HG02970 (cell line): Measurements from ENCODE around the gene TBX3.
"Not testable (repeated sequence)": the region's sequence is repeated elsewhere in the genome, so short reads cannot be mapped to it uniquely, and the experiment has no call there.

Experiments used
- ATAC-seq: cut with Tn5 transposase; IDR thresholded peaks from one replicate; pipeline ENCODE4 v1.9.1; 2021; ENCODE audit warnings: mild to moderate bottlenecking, moderate library complexity, moderate number of reproducible peaks; ENCODE audit not compliant: unreplicated experiment, low FRiP score

TBX3 gene

DNA sequence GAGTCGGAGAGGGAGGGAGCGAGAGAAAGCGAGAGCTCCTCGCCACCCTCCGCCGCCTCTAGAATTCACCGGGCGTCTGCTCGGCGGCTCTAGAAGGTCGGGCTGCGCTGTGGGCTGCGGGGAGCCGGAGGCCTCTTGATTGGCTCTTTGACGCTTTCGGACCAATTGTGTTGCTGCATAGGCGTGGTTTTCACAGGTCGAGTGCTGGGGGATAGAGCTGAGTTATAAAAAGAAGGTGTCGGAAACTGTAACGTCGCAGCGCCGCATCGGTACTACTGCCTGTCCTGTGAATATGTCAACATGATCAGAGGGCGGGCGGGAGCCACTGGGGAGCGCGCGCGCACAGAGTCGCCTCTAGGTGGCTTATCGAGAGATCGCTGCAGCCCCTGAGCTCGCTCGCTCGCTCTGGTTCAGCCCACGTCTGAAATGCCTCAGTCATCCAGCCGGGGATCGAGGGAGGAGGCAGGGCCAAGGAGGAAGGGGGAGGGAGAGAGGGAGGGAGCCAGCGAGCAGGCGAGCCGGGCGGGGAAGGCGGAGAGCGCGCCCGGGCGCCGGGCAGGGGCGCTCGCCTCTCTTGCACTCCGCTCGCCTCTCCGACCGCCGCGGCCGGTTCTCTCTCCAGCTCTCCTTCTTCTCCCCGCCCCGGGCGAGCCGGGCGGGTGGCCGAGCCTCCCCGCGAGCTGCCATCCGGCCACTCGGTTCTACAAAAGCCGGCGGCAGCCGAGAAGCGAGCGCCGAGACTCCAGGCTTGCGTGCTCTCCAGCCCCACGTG, at the start of gene TBX3:
TSS of gene TBX3 (minus strand) at position 78 of the 772 bp plus-strand sequence. CDS start 975 bp downstream, outside the sequence.
- no peak for ATAC-seq

DNA sequence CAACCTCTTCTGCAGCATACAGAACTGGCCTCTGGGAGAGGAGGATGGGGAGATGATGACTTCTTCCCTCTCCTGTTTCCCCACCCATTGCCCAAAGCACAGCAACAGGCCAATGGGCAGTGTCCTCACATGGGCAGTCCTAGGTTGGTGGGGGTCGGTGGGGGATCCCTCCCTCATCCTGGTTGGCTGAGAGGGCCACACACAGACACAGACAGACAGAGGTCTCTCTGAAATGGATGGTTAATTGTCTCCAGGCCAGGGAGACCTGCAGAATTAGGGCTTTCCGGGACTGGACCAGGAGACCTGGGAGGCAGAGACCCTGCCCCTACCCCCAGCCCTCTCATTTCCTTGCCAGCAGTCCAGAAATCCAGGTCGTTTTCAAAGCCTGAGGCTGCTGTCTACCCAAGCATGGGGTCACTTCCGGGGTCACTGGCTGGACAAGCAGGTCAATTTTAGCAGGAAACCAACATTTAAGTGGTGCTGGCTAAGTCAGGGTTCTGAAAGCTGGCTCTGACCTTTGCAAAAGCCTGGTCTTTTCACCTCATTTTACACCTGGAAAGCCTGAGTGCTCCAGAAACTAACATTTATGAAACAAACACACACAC, 48.6 kb upstream of the TBX3 start:
- ATAC-seq = no peak

DNA sequence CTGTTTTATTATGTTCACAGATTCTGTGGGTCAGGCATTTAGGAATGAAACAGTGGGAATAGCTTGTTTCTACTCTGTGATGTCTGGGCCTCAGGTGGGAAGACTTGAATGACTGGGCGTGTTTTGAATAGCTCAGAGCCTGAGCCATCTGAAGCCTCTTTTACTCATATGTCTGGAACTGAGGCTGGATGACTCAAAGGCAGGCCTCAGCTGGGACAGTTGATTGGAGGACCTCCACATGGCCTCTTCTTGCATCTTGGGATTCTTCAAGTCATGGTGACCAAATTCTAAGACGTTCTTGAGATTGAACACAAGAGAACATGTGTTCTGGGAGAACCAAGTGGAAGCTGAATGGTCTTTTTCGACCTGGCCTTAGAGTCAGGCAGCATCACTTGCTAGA, 45.8 kb upstream of the TBX3 start:
- no peak for ATAC-seq

- ATAC-seq = no peak
These were observed 42.2 kb upstream of the TBX3 start for GRCh38 chr12:114726092-114726710.

DNA sequence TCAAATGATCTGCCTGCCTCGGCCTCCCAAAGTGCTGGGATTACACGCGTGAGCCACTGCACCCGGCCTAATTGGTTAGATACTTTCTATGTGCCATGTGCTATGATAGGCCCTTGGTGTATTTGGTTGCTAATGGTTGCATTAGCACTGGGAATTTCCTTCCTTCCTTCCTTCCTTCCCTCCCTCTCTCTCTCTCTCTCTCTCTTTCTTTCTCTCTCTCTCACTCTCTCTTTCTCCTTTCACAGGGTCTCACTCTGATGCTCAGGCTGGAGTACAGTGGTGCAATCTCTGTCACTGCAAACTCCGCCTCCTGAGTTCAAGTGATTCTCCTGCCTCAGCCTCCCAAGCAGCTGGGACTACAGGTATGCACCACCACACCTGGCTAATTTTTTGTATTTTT, 38.2 kb upstream of the TBX3 start:
- not testable (repeated sequence) for ATAC-seq

DNA sequence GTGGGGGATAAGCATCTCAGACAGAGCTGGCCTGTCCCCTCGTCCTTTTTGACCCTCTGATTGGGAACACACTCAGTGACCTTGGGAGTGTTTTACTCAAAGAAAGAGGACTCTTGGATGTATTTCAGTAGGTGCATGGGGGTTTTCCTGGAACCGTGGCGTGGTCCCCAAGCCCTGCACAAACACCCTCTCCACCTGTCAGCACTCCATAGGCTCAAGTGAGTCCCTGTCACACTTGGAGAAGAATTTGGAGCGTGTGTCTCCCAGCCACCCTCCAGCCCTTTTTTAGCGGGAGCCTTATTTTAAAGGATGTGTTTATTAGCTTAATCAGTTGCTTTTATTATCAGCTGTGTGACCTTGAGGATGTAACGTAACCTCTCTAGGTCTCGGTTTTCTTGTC, 37.3 kb upstream of the TBX3 start:
- ATAC-seq = no peak

DNA sequence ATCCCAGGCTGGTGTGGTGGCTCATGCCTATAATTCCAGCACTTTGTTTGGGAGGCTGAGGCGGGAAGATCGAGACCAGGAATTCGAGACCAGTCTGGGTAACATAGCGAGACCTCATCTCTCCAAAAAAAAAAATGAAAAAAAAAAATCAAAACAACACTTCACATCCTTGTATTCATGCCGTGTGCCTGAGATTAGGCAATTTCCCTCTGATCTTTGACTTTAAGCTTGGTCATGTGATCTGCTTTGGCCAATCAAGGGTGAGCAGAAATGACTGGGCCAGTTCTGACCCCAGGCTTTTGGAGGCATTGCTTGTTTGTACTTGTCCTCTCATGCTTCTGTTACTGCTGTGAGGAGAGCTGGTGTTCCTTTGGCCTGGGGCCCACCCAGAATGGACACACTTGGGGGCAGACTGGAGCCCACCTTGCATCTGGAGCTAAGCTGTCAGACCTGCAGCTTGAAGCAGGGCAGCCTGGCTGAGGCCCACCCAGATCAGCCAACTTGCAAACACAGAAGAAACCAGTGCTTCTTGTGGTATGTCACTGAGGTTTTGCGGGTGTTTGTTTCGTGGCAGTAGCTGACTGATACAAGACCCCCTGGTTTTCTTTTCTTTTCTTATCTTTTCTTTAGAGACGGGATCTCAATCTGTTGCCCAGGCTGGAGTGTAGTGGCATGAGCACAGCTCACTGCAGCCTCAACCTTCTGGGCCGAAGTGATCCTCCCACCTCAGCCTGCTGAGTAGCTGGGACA, 29.7 kb upstream of the TBX3 start:
- ATAC-seq = no peak

- no peak for ATAC-seq
These were observed 27.7 kb upstream of the TBX3 start for GRCh38 chr12:114711689-114712152.

- ATAC-seq = no peak
These were observed 26.2 kb upstream of the TBX3 start for GRCh38 chr12:114710151-114710550.

DNA sequence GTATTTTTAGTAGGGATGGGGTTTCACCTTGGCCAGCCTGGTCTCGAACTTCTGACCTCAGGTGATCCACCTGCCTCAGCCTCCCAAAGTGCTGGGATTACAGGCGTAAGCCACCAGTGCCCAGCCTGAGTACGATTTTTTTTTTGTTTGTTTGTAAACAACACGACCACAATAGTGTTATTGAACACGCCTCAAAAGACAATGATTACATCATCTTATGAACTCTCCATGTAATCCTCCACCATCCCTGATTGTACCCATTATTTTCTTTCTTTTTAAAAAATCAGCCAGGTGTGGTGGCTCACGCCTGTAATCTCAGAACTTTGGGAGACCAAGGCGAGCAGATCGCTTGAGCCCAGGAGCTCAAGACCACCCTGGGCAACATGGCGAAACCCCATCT, 25.1 kb upstream of the TBX3 start:
- ATAC-seq = no peak

DNA sequence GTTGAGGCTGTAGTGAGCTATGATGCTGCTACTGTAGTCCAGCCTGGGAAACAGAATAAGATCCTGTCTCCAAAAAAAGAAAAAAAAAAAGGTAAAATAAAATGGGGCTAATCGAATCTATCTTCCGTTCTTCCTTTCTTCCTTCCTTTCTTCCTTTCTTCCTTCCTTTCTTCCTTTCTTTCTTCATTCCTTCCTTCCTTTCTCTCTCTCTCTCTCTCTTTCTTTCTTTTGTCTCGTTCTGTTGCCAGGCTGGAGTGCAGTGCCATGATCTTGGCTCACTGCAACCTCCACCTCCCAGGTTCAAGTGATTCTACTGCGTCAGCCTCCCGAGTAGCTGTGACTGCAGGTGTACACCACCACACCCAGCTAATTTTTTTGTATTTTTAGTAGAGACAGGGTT, 24.6 kb upstream of the TBX3 start:
- not testable (repeated sequence) for ATAC-seq

- no peak for ATAC-seq
These were observed 20.1 kb upstream of the TBX3 start for GRCh38 chr12:114704096-114704495.

DNA sequence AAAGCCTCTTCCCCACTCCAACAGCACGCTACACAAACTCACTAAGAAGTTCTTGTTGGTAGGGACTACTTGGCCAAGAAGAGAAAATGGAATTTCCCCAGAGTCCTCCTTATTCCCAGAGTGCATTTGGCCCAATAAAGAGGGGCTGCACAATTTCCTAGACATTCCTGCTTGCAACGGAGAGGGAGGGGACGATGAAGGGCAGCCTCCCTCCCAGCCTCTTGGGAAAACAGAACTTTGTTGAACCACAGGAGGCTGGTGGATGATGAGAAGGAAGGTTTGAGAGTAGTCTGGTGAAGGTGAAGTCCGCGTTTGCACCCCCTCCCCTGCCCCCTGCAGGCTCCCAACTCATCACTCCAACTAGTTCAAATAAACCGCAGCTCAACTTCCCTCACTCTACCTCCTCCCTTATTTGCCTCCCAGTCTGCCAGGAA, 19.1 kb upstream of the TBX3 start:
- ATAC-seq = no peak

DNA sequence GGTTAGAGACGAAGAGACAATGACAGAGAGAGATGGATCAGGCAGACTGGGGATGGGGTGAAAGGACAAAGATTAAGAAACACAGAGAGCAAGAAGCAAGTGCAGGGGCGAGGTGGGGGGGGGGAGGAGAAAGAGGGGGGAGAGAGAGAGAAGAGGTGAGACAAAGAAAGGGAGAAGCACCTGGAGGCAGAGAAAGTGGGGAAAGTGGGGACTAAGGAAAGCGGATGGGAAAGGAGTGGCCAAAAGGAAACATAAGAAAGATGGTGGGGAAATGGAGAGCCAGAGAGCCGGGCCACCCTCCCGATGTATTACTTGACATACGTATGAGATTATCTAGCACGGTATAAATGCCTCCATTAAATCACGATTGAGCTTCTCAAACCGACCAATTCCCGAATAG, 18.5 kb upstream of the TBX3 start:
- no peak for ATAC-seq

DNA sequence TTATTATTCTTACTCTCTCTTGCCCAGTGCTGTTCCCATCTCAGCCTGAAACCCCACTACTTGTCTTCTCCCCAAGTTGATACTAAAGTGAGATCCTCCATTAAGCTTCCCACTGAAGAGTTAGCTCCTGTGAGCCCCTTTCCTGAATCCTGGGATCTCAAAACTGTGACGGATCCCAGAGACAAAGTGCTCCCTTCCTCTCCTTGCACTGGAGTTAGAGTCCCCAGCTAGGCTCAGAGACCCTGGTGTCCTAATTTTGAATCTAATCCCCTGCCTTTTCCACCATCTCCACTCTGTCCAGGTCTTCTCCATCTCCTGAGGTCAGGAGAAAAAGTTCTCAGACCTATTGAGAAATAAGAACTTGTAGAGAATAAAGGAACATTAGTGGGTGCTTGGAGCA, 17.6 kb upstream of the TBX3 start:
- no peak for ATAC-seq

DNA sequence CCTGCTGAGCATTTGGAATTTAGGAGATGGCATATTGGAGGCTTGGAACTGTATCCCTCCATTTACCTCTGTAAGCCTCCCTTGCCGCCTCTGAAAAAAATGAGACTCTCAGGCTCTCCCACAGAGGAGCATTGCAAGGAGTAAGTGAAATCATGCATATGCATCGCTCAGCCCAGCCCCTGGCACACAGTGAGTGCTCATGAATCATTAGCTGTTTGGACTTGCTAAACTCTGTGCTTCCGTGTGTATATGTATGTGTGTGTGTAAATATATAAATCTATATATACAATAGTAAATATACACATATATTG, 17.1 kb upstream of the TBX3 start:
- no peak for ATAC-seq

DNA sequence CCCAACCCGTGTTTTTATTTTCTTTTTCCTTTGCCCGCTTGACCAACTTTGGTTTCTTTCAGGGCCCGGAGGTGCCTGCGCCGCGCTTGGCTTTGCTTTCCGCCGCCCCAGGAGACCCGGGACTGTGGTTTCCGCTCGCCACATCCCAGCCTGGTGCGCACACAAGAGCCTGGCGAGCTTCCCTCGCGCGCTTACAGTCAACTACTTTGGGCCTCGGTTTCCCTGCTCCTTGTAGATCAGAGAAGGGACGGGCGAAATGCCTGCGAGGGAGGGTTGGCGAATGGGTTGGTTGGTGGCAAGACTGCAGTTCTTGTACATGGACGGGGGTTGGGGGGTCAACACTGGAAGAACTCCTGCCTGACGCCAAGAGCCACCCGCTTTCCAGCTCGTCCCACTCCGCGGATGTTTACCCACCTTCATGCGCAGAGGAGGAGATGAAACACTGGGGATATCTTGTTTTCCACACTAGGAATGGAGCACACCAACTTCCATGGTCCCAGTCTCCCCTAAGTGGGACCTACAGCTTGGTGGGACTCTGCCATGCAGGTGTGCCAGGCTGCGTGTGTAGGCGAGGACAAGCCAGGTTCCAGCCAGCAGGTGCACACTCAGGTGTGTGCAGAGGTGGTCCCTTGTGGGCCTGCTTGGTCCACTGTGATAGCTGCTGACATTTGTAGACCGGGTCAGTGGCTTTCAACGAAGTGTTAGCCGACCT, 16.6 kb upstream of the TBX3 start:
- ATAC-seq = no peak

- ATAC-seq = no peak
These were observed 14.7 kb upstream of the TBX3 start for GRCh38 chr12:114698566-114699163.

- no peak for ATAC-seq
These were observed 14.0 kb upstream of the TBX3 start for GRCh38 chr12:114697741-114698565.
